NCI-H774 (cell line): ENCODE results near the gene ATP9A.
"Not testable (repeated sequence)": the region's sequence is repeated elsewhere in the genome, so short reads cannot be mapped to it uniquely, and the experiment has no call there.

ENCODE experiments used
- DNase-seq: peaks from one replicate; lab custom pipeline; 2025; lab: John Stamatoyannopoulos, UW

ATP9A gene

DNA sequence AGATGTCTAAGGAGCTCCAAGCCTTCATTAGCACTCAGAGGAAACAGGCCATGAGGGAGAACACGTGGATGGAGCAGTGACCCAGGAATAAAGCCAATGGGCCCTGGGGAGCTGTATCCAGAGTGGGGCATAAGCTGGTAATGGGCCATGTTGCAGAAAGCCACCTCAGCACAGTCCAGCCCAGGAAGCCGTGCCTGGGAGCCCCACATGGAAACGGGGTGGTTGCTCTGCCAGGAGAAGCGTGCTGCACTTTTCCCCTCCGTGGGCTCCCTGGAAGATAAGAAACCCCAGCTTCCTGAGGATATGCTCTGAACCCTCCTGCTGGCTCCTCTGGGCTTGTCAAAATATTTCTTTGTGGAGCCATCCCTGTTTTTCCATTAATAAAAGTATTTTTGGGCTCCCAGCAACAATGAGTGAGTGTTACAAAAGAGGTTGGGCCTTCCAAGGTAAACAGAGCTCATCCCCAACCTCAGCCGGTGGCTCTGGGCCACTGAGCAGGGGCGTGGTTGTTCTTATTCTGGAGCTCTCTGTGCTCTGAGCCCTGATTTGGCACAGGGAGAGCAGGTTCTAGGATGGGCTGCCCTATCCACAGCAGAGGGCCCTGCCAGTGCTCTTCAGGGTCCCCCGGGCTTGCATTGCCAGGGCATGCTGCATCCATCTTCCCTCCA lies 194.5 kb downstream of the ATP9A start:
- DNase-seq = no peak

GRCh38 chr20:51571460-51571794 lies 196.8 kb downstream of the ATP9A start:
- DNase-seq = no peak

DNA sequence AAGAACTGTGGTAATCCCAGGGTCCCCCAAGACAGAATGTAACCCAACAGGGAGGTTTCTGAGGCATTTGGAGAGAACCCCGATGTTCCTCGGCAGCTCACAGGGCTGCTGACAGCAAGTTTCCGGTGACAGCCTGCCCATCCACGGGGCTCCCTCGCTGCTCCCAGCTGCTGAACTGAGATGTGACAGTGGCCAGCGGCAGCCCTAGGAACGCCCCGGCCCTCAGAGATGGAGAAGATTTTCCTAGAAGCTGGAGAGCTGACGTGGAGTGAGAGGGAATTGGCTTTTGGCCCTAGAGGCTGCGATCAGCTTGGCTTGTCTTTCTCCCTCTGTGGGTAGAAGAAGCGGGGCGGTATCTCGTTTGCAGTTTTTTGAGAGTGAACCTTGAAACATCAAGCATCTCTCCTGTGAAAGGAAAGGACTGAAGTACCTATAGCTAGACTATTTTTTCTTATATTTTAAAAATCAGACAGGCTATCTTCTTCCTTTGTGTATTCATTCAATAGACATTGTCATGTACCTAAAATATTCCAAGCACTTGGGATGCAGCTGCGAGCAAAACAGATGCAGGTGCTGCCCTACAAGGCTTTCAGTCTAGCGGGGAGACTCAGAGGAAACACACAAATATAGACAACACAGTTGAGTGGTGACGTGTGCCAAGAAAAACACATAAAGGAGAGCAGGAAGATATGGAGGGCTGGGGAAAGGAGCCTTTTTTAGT lies 197.3 kb downstream of the ATP9A start:
- no peak for DNase-seq

GRCh38 chr20:51569815-51570738 lies 198.1 kb downstream of the ATP9A start:
- DNase-seq = no peak

GRCh38 chr20:51568533-51568932 lies 199.7 kb downstream of the ATP9A start:
- DNase-seq = not testable (repeated sequence)

GRCh38 chr20:51567622-51568021 lies 200.6 kb downstream of the ATP9A start:
- DNase-seq = no peak

- no peak for DNase-seq
Observed at GRCh38 chr20:51566594-51566993, 201.6 kb downstream of the ATP9A start.

DNA sequence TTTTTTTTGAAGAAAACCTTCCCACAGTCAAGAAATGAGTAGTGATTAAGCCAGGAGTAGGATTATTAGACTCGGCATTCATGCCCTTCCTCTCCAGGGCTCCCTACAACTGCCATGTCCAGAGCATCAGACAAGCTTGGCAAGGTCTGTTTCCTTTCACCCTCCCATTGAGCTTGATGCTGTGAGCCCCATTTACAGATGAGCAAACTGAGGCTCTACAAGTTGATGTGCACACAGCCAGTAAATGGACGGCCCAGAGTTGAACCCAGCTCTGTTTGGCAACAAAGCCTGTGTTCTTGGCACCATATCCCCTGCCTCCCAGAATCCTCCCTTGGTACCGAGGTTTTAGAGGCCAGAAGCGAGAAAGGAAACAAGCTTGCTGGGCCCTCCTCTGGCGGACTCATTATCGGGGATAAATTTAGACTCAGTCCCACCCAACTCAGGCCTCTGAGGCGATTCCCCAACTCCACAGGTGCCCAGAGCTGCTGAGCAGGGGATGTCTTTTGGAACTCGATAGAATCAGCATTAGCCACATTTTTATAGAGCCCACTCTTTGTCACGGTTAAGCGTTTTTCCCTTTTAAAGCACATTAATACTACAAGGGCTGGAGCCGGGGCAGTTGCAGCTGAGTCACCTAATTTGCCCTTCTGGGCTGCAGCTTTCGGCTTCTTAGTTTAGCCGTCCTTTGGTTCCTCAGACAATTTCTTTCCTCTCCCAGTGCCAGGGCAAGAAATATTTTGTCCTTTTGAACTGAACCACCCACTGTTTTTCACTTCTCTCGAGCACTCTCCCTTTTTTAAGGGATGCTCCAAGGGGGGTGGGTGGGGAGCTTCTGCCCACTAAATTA lies 202.7 kb downstream of the ATP9A start:
- DNase-seq = no peak

DNA sequence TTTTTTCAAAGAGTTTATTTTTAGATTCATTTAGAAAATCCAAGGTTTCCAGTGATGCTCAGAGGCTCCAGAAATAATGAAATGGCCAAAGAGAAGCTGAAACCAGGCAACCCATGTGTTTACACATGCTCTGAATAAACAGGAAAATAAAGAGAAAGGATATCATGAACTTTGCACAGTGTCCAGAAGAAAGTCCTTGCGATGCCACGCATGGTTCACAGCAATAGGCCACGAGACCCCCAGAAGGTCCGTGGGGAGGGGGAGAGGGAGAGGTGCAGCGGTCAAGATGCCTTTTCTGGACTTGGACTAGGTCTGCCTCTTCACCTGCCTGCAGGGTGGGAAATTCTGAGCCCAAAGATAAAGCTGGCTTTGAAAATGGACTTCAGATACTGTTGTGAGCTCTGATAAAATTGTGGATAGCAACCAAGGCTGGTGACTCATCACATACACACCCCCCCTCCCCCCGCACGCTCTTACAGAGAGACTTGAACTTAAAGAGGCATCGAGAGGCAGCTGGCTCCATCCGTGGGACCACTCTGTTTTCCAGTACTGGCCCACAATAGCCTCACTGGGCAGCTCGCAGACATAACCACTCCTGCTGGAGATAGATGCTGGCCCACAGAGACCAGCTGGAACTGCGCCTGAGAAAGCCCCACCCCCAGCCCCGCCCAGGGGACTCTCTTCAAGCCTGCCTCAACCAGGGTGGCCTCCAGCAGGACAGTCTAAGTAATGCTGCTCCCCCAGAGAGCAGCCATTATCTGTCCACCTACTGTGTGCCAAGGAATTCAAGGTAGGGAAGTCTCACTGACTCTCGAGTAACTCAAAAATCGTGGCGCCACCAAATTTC lies 204.5 kb downstream of the ATP9A start:
- no peak for DNase-seq

- no peak for DNase-seq
Observed at GRCh38 chr20:51563174-51563485, 205.1 kb downstream of the ATP9A start.

- no peak for DNase-seq
Observed at GRCh38 chr20:51562332-51563173, 205.6 kb downstream of the ATP9A start.

- no peak for DNase-seq
Observed at GRCh38 chr20:51562027-51562331, 206.2 kb downstream of the ATP9A start.

- DNase-seq = no peak
Observed at GRCh38 chr20:51560550-51561307, 207.5 kb downstream of the ATP9A start.

- DNase-seq = no peak
Observed at GRCh38 chr20:51560042-51560441, 208.1 kb downstream of the ATP9A start.

DNA sequence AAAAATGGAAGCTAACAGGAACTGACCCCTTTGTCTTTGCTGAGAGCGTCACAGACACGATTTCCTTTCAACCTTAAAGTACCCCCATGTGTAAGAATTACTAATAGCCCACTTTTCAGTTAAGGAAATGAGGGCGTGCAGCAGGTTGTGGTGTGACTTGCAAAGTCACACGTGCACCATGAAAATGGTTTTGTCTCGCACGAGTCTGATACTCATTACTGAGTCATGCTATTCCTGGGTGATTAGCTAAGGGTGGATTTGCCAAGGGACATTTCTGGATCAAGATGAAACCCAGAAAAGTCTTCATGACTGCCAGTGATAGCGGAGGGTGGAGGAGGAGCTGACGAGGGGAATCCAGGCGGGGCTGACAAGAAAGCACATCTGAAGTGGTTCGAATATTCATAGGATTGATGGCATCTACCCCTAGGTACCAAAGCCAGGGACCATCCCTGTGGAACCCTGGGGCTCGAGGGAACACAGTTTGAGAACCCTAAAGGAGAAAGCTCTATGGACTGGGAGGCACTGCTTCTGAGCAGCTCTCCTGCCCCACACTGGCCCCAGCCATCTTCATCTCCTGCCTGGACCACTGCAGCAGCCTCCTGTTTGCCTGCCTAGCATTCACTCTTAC lies 213.5 kb downstream of the ATP9A start:
- no peak for DNase-seq

- DNase-seq = no peak
Observed at GRCh38 chr20:51553897-51554486, 214.2 kb downstream of the ATP9A start.

DNA sequence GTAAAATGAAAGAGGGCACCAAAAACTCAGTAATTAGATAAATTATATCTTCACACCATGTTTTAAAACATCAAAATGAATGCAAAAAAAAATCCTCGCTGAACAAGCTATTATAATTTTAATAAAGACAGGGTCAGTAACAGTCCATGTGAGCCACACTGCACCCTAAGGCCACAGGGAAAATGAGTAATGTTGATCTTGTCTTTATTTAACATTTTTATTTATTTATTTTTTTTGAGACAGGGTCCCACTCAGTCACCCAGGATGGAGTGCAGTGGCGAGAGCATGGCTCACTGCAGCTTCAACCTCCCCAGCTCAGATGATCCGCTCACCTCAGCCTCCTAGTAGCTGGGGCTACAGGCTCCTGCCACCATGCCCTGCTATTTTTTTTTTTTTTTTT lies 217.0 kb downstream of the ATP9A start:
- no peak for DNase-seq

DNA sequence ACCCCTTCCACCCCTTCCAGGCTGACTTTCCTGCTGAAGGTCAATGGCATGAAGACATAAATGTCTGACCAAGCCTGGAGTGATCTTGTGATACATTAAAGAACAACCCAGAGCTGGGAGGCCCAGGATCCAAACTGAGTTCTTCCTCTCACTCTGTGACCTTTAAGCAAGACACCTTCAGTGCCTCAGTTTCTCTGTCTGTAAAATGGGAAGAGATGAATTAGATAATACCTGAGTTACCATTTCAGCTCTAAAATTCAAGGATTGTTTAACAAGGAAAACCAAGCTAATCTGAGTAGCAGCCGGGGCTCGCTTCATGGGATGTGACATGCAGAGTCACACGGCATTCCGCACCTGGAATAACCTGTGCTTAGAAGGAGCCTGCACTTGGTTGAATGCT lies 218.7 kb downstream of the ATP9A start:
- no peak for DNase-seq

- DNase-seq = no peak
Observed at GRCh38 chr20:51547951-51548350, 220.2 kb downstream of the ATP9A start.
